WI38 (cell line): ENCODE results near the gene KLHL3.

Experiments used
- H3K4me3 ChIP-seq: 2 replicates; pipeline ENCODE4 v1.5.1; 2011; ENCODE audit warnings: low read depth, mild to moderate bottlenecking, control low read depth, low read length
- CTCF ChIP-seq: IDR thresholded peaks from 2 replicates; pipeline ENCODE4 v1.5.1; 2012; ENCODE audit warnings: low read depth, mild to moderate bottlenecking, control low read depth, low read length

KLHL3 gene

GRCh38 chr5:137622850-137623249 is 113.0 kb downstream of the KLHL3 start:
- TF ChIP-seq CTCF, result no peak
- H3K4me3 ChIP-seq, result no peak overlapping the region

GRCh38 chr5:137621861-137622823 is 113.7 kb downstream of the KLHL3 start:
- no peak for TF ChIP-seq CTCF
- H3K4me3 ChIP-seq, result no peak overlapping the region

GRCh38 chr5:137621306-137621705 is 114.6 kb downstream of the KLHL3 start:
- H3K4me3 ChIP-seq, result no peak overlapping the region
- TF ChIP-seq CTCF, result no peak

- H3K4me3 ChIP-seq, result no peak overlapping the region
- no peak for TF ChIP-seq CTCF
These were observed 116.6 kb downstream of the KLHL3 start for GRCh38 chr5:137619191-137619870.

GRCh38 chr5:137618476-137618875 is 117.4 kb downstream of the KLHL3 start:
- no peak overlapping the region for H3K4me3 ChIP-seq
- TF ChIP-seq CTCF, result no peak

- no peak overlapping the region for H3K4me3 ChIP-seq
- TF ChIP-seq CTCF, result no peak
These were observed 118.2 kb downstream of the KLHL3 start for GRCh38 chr5:137617528-137618205.

- TF ChIP-seq CTCF, result no peak
These were observed 119.8 kb downstream of the KLHL3 start for GRCh38 chr5:137616046-137616445.

More at GRCh38 chr5:137616046-137616445, 119.8 kb downstream of the KLHL3 start:
- H3K4me3 ChIP-seq, result no peak overlapping the region
